ENCODE results near the gene TINAGL1.

TINAGL1 gene

DNA sequence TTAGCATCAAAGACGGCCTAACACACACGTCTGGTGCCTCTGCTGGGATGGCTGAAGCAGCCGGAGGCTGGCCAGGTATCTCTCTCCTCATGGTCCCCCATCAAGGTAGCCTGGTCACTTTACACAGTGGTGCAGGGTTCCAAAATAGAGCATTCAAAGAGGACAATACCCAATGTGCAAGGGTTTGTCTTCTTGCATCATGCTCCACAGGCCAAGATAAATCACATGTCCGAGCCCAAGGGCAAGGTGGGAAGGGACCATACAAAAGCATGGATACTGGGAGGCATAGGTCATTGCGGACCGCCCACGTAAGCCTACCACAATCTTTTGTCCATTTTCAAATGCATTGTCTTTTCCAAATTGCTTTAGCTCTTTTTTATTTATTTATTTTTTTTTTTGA is 23.8 kb upstream of the TINAGL1 start:
- no peaks in the 10 kb centered on the region for H3K9me3 ChIP-seq (ENCODE audit: insufficient read depth, low read depth, low read length)
- no peak for TF ChIP-seq EZH2phosphoT487 (IDR thresholded peaks at IDR 0.05; ENCODE audit: borderline replicate concordance)
- TF ChIP-seq, protein P1, sequence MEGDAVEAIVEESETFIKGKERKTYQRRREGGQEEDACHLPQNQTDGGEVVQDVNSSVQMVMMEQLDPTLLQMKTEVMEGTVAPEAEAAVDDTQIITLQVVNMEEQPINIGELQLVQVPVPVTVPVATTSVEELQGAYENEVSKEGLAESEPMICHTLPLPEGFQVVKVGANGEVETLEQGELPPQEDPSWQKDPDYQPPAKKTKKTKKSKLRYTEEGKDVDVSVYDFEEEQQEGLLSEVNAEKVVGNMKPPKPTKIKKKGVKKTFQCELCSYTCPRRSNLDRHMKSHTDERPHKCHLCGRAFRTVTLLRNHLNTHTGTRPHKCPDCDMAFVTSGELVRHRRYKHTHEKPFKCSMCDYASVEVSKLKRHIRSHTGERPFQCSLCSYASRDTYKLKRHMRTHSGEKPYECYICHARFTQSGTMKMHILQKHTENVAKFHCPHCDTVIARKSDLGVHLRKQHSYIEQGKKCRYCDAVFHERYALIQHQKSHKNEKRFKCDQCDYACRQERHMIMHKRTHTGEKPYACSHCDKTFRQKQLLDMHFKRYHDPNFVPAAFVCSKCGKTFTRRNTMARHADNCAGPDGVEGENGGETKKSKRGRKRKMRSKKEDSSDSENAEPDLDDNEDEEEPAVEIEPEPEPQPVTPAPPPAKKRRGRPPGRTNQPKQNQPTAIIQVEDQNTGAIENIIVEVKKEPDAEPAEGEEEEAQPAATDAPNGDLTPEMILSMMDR (conservative IDR thresholded peaks at IDR 0.05; ENCODE audit: low read length): no peak

DNA sequence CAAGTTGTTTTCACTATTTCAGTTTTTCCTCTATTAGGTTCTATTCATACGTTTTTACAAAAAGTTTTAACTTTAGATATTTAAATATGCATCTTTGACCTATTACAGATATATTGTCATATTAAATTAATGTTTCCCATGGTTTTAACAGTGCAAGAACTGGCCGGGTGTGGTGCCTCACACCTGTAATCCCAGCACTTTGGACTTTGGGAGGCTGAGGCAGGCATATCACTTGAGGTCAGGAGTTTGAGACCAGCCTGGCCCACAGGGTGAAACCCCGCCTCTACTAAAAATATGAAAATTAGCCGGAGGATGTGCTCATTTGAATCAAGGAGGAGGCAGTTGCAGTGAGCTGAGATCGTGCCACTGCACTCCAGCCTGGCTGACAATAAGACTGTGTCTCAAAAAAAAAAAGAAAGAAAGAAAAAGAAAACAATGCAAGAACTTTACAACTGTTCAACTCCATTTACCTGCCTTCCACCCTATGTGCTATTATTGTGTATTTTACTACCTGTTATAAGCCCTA is 19.8 kb upstream of the TINAGL1 start:
- Histone ChIP-seq H3K27me3 (ENCODE audit: insufficient read depth, low read length, poor library complexity, severe bottlenecking) (no peaks in the 10 kb centered on the region), H3K4me1 (ENCODE audit: insufficient read depth, low read length, poor library complexity, severe bottlenecking) (no peaks in the 10 kb centered on the region), H3K9me2 (replicated peaks; ENCODE audit: low read depth, low read length) (no peaks in the 10 kb centered on the region), H3K9me3 (ENCODE audit: insufficient read depth, low read depth, low read length) (no peaks in the 10 kb centered on the region), H3K79me2 (ENCODE audit: insufficient read depth, low read length) (no peaks in the 10 kb centered on the region), H3K9ac (ENCODE audit: low read depth, low read length, poor library complexity, severe bottlenecking) (no peak overlapping the region), H3K4me3 (ENCODE audit: low read length, poor library complexity, severe bottlenecking) (no peak overlapping the region), H2AFZ (ENCODE audit: low read length) (no peak overlapping the region), H3K36me3 (ENCODE audit: insufficient read depth, low read length) (no peaks in the 10 kb centered on the region), H3F3A (ENCODE audit: low read depth) (no peaks in the 10 kb centered on the region), H4K20me1 (ENCODE audit: insufficient read depth, low read length, poor library complexity, severe bottlenecking) (no peaks in the 10 kb centered on the region), H3K4me2 (ENCODE audit: low read depth, low read length, poor library complexity, severe bottlenecking) (no peak overlapping the region)
- TF ChIP-seq, protein P1 (conservative IDR thresholded peaks at IDR 0.05; ENCODE audit: low read length): no peak
- TF ChIP-seq EZH2phosphoT487 (IDR thresholded peaks at IDR 0.05; ENCODE audit: borderline replicate concordance): no peak

More for the DNA sequence above, 23.8 kb upstream of the TINAGL1 start:
- H3K36me3 ChIP-seq (ENCODE audit: insufficient read depth, low read length): no peaks in the 10 kb centered on the region
- no peaks in the 10 kb centered on the region for H3K9me2 ChIP-seq (replicated peaks; ENCODE audit: low read depth, low read length)
- H3K79me2 ChIP-seq (ENCODE audit: insufficient read depth, low read length): no peaks in the 10 kb centered on the region
- H4K20me1 ChIP-seq (ENCODE audit: insufficient read depth, low read length, poor library complexity, severe bottlenecking): no peaks in the 10 kb centered on the region
- H3K9ac ChIP-seq (ENCODE audit: low read depth, low read length, poor library complexity, severe bottlenecking): no peak overlapping the region
- peaks cover 8% of the 10 kb centered on the region for H3K4me1 ChIP-seq (ENCODE audit: insufficient read depth, low read length, poor library complexity, severe bottlenecking)
- H2AFZ ChIP-seq (ENCODE audit: low read length): no peak overlapping the region
- no peaks in the 10 kb centered on the region for H3F3A ChIP-seq (ENCODE audit: low read depth)
- H3K4me3 ChIP-seq (ENCODE audit: low read length, poor library complexity, severe bottlenecking): no peak overlapping the region
- H3K27me3 ChIP-seq (ENCODE audit: insufficient read depth, low read length, poor library complexity, severe bottlenecking): no peaks in the 10 kb centered on the region
- no peak overlapping the region for H3K4me2 ChIP-seq (ENCODE audit: low read depth, low read length, poor library complexity, severe bottlenecking)

DNA sequence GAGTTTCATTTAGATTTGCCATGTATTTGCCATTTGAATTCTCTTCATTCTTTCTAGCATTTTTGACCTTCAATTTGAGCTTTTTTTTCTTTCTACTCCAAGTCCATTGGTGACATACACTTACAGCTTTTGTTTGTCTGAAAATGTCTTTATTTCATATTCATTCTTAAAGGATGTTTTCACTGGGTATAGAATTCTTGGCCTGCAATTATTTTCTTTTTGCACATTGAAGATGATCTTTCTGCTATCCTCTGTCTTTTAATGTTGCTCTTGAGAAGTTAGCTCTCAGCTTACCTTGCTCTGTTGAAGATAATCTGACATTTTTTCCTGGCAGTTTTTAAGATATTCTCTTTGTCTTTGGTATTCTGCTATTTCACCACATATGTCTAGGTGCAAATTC is 16.6 kb upstream of the TINAGL1 start:
- TF ChIP-seq EZH2phosphoT487 (IDR thresholded peaks at IDR 0.05; ENCODE audit: borderline replicate concordance): no peak
- TF ChIP-seq, protein P1 (conservative IDR thresholded peaks at IDR 0.05; ENCODE audit: low read length): no peak
- H3K9ac ChIP-seq (ENCODE audit: low read depth, low read length, poor library complexity, severe bottlenecking): no peak overlapping the region
- no peaks in the 10 kb centered on the region for H3K79me2 ChIP-seq (ENCODE audit: insufficient read depth, low read length)
- H3K4me1 ChIP-seq (ENCODE audit: insufficient read depth, low read length, poor library complexity, severe bottlenecking): no peaks in the 10 kb centered on the region
- no peaks in the 10 kb centered on the region for H3F3A ChIP-seq (ENCODE audit: low read depth)
- H3K4me3 ChIP-seq (ENCODE audit: low read length, poor library complexity, severe bottlenecking): no peak overlapping the region
- H3K27me3 ChIP-seq (ENCODE audit: insufficient read depth, low read length, poor library complexity, severe bottlenecking): no peaks in the 10 kb centered on the region
- no peaks in the 10 kb centered on the region for H3K9me3 ChIP-seq (ENCODE audit: insufficient read depth, low read depth, low read length)
- no peaks in the 10 kb centered on the region for H4K20me1 ChIP-seq (ENCODE audit: insufficient read depth, low read length, poor library complexity, severe bottlenecking)
- no peak overlapping the region for H3K4me2 ChIP-seq (ENCODE audit: low read depth, low read length, poor library complexity, severe bottlenecking)
- no peak overlapping the region for H2AFZ ChIP-seq (ENCODE audit: low read length)
- no peaks in the 10 kb centered on the region for H3K36me3 ChIP-seq (ENCODE audit: insufficient read depth, low read length)
- no peaks in the 10 kb centered on the region for H3K9me2 ChIP-seq (replicated peaks; ENCODE audit: low read depth, low read length)
